AG04449 (cell line): Measurements from ENCODE around the gene AGGF1.

ENCODE experiments used
- CTCF ChIA-PET: fragments of 350-600 bp; formaldehyde crosslinking; extraction: SDS; loops from one replicate; lab custom pipeline; 2021; ENCODE audit warnings: antibody characterized with exemption; lab: Yijun Ruan, JAX
- POLR2A ChIA-PET: fragments of 400-600, 350-600 bp; formaldehyde crosslinking; extraction: SDS; loops from one replicate; lab custom pipeline; 2020; ENCODE audit warnings: antibody characterized with exemption, inconsistent platforms; lab: Yijun Ruan, JAX
- DNase-seq: peaks from one replicate; pipeline ENCODE4 v3.0.0-alpha.2; 2010; ENCODE audit warnings: low read depth, low spot score
- H3K4me3 ChIP-seq: 2 replicates; pipeline ENCODE4 v1.5.1; 2011; ENCODE audit warnings: low read depth, mild to moderate bottlenecking, control low read depth, low read length
- TF ChIP-seq, protein P1 (sequence below): IDR thresholded peaks from one replicate; pipeline ENCODE4 v1.5.1; 2011; ENCODE audit warnings: mild to moderate bottlenecking, moderate library complexity, low read length, control low read depth, inconsistent platforms; ENCODE audit not compliant: insufficient read depth; ENCODE audit errors: missing control alignments

The AGGF1 gene

DNA sequence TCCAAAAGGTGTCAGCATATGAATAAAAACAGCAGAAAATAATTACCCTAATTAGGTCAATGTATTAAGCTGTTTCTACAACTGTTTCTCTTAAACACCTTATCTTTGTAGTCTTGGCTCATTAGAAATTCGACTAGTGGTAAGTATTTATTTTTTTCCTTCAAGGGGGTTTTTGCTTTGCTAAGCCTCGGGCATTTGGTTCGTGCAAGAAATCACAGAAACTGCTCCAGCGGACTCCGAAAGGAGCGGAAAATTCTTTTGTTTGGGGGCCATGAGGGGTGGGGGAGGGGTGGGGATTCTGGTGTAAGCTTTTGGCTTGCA is 56.1 kb downstream of the AGGF1 start:
- H3K4me3 ChIP-seq: peak overlapping the region; percentile 73
- CTCF ChIA-PET: interaction anchor here (1.0 to 5.1 kb wide), 4 partner anchors 9 to 218 kb away, joined by 3 to 73 read pairs (median 4); no protein-coding TSS in a partner anchor
- TF ChIP-seq, protein P1, sequence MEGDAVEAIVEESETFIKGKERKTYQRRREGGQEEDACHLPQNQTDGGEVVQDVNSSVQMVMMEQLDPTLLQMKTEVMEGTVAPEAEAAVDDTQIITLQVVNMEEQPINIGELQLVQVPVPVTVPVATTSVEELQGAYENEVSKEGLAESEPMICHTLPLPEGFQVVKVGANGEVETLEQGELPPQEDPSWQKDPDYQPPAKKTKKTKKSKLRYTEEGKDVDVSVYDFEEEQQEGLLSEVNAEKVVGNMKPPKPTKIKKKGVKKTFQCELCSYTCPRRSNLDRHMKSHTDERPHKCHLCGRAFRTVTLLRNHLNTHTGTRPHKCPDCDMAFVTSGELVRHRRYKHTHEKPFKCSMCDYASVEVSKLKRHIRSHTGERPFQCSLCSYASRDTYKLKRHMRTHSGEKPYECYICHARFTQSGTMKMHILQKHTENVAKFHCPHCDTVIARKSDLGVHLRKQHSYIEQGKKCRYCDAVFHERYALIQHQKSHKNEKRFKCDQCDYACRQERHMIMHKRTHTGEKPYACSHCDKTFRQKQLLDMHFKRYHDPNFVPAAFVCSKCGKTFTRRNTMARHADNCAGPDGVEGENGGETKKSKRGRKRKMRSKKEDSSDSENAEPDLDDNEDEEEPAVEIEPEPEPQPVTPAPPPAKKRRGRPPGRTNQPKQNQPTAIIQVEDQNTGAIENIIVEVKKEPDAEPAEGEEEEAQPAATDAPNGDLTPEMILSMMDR: no peak
- POLR2A ChIA-PET: interaction anchor here (0.6 kb wide), 1 partner anchor 608 kb away, joined by 4 read pairs; no protein-coding TSS in a partner anchor
- DNase-seq: no peak

DNA sequence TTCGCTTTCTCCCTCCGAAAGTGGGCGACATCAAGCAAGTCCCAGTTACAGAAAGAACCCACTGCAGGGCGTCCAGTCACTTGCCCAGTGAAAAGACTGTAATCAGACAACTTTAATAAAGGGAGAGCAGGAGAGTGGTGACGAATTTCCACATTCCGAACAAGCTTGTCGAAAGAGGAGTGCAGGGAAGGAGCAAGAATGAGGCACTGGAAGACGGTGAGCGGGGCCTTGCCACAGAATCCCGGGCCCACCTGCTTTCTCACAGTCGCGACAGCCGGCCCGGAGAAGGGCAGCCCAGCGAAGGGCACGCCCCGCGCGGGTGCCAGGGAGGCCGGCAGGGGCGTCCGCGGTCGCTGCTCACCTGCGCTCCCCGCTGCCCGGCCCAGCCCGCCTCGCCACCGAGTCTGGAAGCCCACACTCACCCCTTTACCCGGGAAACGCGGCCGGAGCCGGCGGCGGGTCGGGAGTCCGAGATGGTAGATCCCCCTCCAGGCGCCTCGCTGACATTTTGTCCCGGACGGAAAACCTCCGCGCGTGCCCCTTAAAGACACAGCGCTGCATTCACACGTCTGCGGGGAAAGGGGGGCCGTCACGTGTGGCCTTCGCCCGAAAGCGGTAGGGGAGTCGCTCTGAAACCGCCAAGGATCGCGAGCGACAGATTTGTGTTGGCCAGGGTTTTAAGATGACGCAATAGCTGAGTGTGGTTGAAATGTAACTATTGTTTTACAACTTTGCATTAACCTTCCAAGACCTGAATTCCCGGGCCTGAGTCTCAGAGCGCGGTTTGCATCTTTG is 56.7 kb downstream of the AGGF1 start, which contains the start of gene ZBED3:
Gene ZBED3, minus strand, starts transcription at position 597 of the 795 bp plus-strand sequence. CDS start 9,407 bp downstream, outside the sequence.
- ChIA-PET POLR2A (interaction anchor here (0.6 kb wide), 1 partner anchor 607 kb away, joined by 4 read pairs; no protein-coding TSS in a partner anchor), CTCF (interaction anchor here (1.0 to 5.1 kb wide), 5 partner anchors 9 to 406 kb away, joined by 3 to 73 read pairs (median 5); partner anchors contain the start of gene WDR41)
- TF ChIP-seq, protein P1: peak; percentile 15
- no peak for DNase-seq
- peak within 1 kb of the TSS; percentile 73 for H3K4me3 ChIP-seq

DNA sequence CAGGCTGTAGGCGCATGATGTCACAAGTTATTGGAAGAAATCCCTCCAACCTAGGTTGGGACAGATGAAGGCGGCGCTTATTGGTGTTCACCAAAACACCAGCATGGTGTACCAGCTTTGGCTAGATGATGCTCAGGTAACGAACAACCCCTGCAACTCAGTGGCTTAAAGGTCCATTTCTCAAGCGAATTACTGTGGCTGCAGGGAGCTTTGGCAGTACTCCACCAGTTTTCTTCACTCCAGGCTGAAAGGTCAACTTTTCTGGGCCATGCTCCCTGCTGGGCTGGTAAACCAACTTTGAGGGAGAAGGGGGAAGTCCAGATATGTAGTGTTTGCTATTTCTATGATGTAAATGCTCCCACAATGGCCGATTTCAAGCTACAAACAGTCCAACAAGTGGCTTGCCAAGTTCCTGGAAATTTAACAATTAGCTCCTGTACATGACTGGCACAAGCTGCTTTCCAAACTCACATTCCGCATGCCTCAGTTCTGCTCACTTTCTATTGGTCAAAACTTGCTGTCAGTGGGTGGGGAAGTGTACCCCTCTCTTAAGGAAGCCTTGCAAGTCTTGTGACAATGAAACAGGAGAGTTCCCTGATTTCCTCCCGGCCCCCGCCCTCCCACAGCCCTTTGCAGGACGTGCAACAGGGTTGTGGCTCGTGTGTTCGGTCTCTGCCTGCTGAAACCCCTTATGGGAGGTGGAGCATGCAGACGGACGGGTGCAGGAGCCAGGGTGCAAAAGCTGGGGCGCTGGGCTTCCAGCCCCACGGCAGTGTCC is 57.5 kb downstream of the AGGF1 start:
- TF ChIP-seq, protein P1: no peak
- DNase-seq: no peak
- peak overlapping the region; percentile 73 for H3K4me3 ChIP-seq
- ChIA-PET POLR2A (no interaction called here), CTCF (interaction anchor here (1.8 to 5.1 kb wide), 2 partner anchors 10 to 405 kb away, joined by 12 to 73 read pairs; partner anchors contain the start of gene WDR41)

DNA sequence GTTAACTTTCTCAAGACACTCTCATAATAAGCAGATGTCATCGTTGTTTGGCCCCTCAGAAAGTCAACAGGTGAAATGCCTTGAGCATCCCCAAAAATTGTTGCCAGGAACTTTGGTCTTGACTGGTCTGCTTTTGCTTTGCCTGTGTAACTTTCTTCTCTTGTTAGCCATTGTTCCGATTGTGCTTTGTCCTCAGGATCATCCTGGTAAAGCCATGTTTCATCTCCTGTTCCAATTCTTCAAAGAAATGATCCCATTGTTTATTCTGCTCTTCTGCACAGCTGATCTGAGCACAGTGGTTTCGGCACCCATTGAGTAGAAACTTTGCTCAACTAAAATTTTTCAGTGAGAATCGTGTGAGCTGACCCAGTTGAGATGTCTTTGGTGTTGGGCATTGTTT is 65.0 kb downstream of the AGGF1 start:
- H3K4me3 ChIP-seq: no peak overlapping the region
- ChIA-PET CTCF (interaction anchor here (1.0 to 1.2 kb wide), 2 partner anchors 9 to 18 kb away, joined by 3 read pairs; no protein-coding TSS in a partner anchor), POLR2A (no interaction called here)
- DNase-seq: no peak
- TF ChIP-seq, protein P1: no peak

DNA sequence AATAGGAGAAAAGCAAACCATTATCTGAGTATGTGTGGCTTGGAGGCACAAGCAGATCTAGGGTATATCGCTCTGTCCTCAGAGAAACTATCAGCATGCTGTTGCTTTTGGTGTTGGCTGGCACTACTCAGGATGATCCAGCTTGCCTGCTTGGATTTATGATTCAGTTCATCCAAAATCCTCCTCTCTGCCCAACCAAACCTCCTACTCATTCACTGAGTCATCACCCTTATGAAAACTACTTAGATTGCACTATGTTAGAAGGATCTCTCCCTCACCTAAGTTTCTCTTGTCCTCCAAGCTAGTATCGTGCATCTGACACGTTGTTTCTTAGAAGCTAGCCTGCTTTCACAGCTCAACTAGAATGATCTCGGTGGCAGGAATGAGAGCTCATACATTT is 71.1 kb downstream of the AGGF1 start:
- no peak for DNase-seq
- no peak overlapping the region for H3K4me3 ChIP-seq
- TF ChIP-seq, protein P1: no peak
- ChIA-PET POLR2A (interaction anchor here (0.6 kb wide), 1 partner anchor 187 kb away, joined by 3 read pairs; no protein-coding TSS in a partner anchor), CTCF (interaction anchor here (0.9 to 1.2 kb wide), 2 partner anchors 40 to 391 kb away, joined by 3 read pairs; no protein-coding TSS in a partner anchor)

GRCh38 chr5:77102549-77102948 is 72.3 kb downstream of the AGGF1 start:
- TF ChIP-seq, protein P1: no peak
- ChIA-PET POLR2A (no interaction called here), CTCF (interaction anchor here (1.1 kb wide), 1 partner anchor 25 kb away, joined by 4 read pairs; no protein-coding TSS in a partner anchor)
- DNase-seq: no peak
- no peak overlapping the region for H3K4me3 ChIP-seq
